Non-pigmented ciliary epithelial cell (primary cell): ENCODE measurements around the gene BRWD1.
A peak's percentile ranks its signal among the peaks of the same experiment; 100 is the strongest.

Experiments
- DNase-seq: peaks from one replicate; pipeline ENCODE4 v3.0.0-alpha.2; 2010; ENCODE audit warnings: low read depth

The BRWD1 gene

DNA sequence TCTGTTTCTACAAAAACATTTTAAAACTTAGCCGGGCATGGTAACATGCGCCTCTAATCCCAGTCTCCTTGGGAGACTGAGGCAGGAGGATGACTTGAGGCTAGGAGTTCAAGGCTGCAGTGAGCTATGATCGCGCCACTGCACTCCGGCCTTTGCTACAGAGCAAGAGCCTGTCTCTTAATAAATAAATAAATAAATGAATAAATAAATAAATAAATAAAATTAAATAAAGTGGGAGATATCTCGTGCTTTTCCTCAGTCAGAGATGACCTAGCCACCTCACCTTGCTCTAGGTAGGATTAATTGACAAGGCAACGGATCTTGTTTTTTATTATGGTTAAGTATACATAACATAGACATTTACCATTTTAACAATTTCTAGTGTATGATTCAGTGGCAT is 14.3 kb upstream of the BRWD1 start:
- DNase-seq, result no peak

- DNase-seq, result no peak
Measured at GRCh38 chr21:39326607-39327307, 13.3 kb upstream of the BRWD1 start.

DNA sequence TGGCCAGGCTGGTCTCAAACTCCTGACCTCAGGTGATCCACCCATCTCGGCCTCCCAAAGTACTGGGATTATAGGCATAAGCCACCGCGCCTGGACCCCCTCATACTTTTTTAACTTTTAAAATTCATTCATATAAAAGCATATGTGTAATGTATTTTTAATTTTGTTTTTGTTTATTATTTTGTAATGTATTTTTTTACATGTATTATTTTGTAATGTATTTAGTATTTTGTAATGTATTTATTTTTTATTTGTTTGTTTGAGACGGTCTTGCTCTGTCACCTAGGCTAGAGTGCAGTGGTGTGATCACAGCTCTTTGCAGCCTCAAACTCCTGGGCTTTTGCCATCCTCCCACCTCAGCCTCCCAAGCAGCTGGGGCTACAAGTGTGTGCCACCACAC is 12.0 kb upstream of the BRWD1 start:
- no peak for DNase-seq

- no peak for DNase-seq
Measured at GRCh38 chr21:39321424-39321823, 8.0 kb upstream of the BRWD1 start.

- no peak for DNase-seq
Measured at GRCh38 chr21:39319814-39320332, 6.4 kb upstream of the BRWD1 start.

DNA sequence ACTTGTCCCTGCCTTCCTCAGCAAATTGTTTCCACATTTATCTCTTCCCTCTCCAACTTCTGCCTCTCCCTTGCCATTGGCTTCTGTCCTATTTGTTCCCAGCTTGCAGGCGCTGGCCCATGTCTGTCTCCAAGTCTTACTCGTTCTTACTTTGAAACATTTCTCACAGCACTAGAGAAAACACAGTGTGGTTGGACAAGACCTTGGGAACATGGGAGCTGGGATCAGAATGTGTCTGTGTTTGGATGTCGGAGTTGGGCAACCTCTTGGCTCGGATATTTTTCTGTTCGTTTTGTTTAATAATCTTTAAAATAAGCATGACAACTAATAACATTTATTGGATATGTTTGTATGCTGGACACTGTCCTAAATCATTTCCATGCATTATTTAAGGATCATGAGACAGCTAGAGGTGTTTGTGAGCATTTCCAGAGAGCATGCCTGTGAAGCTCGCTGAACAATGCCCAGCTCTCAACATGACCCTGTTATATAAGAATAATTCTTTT is 5.9 kb upstream of the BRWD1 start:
- DNase-seq, result no peak

DNA sequence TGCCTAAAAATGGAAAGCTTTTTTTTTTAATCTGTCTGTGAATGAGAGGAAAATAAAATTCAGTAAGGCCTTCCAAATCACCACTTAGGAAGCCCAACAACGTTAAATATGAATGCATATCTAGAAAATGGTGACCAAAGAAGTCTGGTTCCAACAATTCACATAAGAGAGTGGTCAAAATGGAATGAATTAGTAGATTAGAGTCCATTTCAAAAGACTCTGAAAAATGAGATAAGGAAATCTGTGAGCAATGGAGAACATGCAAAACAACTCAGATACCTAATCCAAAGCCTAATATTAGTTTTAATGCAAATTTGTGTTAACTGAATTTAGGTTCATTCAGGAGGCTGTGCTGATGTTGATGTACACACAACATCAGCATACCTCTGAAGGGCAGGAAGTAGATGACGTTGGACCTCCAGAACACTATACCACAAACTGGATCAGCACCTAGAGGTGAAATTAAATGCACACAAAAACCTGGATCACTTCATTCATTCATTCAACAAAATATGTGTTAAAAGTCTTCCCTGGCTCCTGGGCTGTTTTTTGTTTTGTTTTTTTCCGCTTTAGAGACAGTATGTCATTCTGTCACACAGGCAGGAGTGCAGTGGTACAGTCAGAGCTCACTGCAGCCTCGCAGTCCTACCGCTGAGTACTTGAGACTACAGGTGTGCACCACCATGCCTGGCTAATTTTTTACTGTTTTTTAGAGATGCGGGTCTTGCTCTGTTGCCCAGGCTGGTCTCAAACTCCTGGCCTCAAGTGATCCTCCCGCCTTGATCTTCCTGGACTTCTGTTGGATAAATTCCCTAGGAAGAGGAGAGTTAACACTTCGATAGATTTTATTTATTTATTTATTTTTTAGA is 4.9 kb upstream of the BRWD1 start:
- no peak for DNase-seq

DNA sequence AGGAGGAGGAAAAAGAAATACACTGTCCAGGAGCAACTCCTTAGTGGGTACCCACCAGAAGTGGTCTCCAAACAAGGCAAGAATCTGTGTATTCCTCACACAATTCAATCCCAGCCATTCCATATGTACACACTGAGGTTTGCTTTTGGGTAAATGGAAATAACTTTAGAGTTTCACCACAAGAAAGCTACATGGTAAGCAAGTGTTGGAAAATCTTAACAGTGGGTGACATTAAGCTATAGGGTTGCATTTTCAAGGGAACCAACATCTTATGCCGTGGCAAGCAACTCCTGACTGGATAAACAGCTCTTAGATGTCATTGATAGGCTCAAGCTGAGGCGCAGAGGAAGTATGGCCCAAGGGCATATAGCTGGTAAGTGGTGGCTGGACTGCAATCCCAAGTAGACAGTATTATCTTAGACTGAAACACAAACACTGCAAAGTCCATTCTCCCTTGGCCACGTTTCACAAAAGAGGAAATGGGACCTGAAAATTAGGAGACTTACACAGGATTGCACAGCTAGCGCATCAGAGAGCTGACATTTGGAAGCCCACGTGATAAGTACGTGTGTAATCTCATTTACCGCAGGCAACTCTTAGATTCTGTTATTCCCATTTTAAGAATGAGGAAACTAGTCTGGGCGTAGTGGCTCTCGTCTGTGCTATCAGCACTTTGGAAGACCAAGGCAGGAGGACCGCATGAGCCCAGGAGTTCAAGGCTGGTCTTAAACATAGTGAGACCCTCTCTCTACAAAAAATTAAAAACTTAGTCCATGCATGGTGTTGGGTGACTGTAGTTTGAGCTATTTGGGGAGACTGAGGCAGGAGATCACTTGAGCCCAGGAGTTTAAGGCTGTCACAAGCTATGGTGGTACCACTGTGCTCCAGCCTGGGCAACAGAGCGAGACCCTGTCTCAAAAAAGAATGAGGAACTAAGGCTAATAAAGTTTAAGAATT is 4.0 kb upstream of the BRWD1 start:
- DNase-seq, result no peak

GRCh38 chr21:39316729-39317128 is 3.3 kb upstream of the BRWD1 start:
- no peak for DNase-seq

DNA sequence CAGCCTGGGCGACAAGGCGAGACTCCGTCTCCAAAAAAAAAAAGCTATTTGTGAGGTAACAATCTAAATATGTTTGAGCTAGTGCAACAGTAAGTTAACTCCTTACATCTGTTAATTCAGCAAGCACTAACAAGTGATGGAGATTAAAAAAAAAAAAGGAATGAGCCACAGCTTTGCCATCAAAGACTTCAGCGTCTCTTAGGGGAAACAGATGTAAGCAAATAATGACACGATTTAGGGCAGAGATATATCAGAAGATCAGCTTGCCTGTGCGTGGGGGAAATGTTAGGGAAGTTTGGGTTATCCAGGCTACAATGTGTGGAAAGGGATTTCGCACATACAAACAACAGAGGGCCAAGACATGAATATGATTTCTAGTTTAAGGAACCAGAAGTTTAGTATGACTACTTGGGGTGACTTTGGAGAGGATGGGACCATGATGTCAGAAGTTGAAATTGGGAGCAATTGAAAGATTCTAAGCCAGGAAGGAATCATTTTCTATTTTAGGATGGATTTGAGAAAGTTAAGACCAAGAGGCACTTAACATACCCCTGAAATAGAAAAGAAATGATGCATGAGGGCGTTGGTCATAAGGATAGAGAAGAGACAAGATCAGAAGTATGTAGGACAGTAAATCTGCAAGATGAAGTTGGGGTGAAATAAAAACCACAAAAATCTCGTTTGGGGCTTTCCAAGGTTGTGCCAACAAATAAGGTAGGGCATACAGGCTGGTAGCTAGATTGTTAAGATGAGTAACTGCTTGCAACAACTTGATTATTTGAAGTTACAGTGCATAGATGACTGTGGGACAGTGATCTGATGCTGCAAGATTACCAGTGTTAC is 2.4 kb upstream of the BRWD1 start:
- no peak for DNase-seq

- peak; percentile 30 for DNase-seq
Measured at GRCh38 chr21:39314143-39315027, 953 bp upstream of the BRWD1 start.

DNA sequence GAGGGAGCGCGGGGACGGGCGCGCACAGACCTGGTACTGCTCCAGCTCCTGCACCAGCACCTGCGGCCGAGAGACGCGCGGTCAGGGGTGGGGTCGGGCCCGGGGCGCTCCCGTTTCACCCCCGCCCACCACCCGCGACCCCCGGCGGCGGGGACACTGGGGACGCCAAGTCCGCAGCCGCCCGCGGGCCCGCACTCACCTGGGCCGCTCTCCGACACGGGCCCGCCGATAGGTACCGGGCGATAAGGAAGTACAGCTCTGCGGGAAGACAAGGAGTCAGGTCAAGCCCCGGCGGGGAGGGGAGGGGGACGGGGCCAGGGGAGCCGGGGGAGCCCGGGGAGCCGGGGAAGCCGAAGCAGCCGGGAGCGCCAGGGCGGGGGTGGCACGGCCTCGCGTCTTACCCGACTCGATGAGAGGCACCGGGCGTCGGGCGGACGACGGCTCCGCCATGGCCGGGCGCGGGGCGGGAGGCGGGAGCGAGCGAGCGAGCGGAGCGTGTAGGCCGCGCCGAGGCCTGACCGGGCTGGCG is 326 bp downstream of the BRWD1 start:
- no peak for DNase-seq

DNA sequence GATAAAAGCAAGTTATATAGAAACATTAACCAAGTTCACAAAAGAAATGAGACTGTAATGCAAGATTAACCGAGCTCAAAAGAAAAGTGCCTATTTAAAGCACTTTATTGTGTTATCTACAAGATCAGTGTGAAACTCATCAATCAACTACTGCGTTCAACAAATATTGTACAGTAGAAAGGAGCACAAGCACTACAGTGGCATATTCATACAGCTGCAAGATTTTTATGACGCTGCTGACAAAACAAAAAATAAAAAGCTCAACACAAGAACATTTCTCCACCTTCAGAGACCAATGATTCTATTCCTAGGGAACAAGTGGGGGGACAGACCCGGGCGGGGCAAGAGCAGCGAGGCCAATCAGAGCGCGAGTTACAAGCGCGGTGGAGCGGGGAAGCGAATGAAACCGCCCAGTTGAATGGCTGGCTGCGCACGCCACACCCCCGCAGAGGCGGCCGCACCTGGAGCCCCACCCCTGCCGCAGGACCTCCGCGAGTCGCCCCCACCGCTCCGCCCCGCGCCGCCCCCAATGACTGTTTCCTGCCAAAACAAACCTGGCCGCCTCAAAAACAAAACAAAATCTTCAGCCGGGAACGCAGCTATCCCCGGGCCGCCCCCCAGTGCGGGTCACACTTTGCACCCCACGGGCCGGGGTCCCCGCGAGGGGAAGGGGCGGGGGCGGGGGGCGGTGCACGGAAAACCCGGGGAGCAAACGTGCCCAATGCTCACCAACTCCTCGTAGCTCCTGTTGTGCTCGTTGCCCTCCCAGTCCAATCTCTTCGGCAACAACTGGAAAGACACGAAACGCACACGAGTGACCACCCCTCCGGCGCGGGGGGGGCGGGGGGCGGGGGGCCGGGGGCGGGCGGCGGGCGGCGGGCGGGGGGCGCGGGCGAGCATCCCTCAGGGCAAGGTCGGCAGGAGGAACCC is 1.1 kb downstream of the BRWD1 start:
- peak; percentile 48 for DNase-seq

- DNase-seq, result no peak
Measured at GRCh38 chr21:39311164-39311563, 2.3 kb downstream of the BRWD1 start.

GRCh38 chr21:39307466-39307865 is 6.0 kb downstream of the BRWD1 start:
- DNase-seq, result no peak

DNA sequence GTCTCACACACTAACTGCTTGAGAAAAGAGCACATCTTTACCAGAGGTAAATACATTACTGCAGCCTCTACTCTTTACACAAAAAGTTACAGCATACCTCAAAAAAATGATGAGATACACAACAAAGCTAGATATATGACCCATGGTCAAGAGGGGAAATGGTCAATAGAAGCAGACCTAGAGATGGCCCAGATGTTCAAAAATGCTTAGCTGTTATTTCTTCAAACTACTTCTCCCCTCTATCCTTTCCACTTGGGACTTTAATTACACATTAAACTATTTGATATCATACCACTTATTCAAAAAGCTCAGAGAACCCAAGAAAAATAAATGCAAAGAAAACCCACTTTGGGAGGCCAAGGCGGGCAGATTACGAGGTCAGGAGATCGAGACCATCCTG is 12.8 kb downstream of the BRWD1 start:
- no peak for DNase-seq

GRCh38 chr21:39296891-39297290 is 16.5 kb downstream of the BRWD1 start:
- DNase-seq, result no peak

GRCh38 chr21:39288987-39289386 is 24.4 kb downstream of the BRWD1 start:
- DNase-seq, result no peak

DNA sequence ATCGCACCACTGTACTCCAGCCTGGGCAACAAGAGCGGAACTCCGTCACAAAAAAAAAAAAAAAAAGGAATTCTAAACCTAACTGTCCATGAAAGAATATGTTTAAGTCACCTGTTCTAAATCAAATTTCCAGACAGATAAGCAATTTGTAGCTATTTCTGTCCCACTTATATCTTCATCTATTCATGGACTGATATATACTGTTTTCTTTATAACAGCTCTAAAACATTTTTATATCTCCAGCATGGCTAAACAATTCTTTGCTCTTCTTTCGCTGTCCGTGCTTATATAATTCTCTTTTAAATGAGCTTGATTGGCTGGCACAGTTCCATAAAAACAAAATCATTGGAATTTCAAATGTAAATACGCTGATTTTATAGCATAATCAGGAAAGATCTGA is 30.5 kb downstream of the BRWD1 start:
- DNase-seq, result no peak
